Femur (tissue), 1 donor: Measurements from ENCODE around the gene TADA3.
A peak's percentile ranks its signal among the peaks of the same experiment; 100 is the strongest.

Source experiments
- DNase-seq: peaks from one replicate; pipeline ENCODE4 v3.0.0-alpha.2; 2017

TADA3 gene

DNA sequence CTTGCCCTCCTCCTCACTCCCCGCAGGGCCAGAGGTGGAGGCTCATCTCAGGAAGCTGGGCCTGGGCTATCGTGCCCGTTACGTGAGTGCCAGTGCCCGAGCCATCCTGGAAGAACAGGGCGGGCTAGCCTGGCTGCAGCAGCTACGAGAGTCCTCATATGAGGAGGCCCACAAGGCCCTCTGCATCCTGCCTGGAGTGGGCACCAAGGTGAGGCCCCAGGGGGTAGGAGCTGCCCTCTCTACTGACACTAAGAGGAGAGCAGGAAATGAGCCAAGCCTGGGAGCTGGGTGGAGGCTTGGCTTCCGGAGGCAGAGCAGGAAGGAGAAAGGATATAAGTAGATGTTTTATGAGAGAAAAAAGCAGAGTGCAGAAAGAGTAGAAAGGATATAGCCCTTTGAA is 37.6 kb downstream of the TADA3 start:
- no peak for DNase-seq

DNA sequence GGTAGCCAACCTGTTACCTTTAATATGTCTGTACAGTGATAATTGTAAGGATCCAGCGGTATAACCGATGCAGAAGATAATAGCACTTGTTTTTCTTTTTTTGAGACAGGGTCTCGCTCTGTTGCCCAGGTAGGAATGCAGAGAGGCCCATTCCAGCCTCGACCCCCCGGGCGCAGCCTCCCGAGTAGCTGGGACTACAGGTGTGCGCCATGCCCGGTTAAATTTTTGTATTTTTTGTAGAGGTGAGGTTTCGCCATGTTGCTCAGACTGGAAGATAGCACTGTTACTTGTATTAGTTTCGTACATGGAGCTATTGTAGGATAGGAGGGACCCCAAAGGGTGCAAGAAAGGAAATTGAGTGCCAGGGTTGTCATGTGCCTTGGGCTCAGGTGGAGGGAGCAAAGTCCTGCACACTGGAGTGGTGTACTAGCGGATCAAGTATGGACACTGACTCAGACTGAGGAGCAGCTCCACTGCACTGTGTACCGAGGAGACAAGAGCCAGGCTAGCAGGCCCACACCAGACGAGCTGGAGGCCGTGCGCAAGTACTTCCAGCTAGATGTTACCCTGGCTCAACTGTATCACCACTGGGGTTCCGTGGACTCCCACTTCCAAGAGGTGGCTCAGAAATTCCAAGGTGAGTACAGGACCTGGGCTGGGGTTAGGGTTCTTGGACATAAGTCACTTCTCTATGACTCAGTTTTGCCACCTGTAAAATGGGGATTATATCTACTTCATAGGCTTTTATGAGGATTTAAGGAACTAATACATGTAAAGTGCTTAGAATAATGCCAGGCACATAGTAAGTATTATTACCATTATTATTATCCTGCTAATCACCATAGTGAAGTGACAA is 41.5 kb downstream of the TADA3 start:
- no peak for DNase-seq

DNA sequence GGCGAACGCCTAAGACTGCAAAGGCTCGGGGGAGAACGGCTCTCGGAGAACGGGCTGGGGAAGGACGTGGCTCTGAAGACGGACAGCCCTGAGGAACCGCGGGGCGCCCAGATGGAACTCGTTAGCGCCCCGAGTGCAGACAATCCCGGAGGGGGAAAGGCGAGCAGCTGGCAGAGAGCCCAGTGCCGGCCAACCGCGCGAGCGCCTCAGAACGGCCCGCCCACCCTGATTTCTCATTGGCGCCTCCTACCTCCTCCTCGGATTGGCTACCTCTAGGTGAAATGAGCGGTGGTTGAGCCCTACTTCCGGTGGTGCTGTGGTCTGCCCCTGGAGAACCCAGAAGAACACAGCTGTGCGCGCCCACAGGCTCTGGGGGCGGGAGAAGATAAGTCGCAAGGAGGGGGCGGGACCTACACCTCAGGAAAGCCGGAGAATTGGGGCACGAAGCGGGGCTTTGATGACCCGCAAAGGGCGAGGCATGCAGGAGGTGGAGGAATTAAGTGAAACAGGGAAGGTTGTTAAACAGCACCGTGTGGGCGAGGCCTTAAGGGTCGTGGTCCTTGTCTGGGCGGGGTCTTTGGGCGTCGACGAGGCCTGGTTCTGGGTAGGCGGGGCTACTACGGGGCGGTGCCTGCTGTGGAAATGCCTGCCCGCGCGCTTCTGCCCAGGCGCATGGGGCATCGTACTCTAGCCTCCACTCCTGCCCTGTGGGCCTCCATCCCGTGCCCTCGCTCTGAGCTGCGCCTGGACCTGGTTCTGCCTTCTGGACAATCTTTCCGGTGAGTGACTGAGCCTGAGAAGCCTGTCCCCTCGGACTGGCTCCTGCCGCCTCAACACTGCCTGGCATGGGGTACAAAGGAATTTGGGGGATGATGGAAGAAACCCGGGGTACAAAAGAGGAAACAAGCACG is 42.4 kb downstream of the TADA3 start, which contains the start of gene OGG1:
Gene OGG1, plus strand, starts transcription at position 308 of the 911 bp plus-strand sequence. Its CDS starts 335 bp downstream, at position 643.
- peak; percentile 98 for DNase-seq

DNA sequence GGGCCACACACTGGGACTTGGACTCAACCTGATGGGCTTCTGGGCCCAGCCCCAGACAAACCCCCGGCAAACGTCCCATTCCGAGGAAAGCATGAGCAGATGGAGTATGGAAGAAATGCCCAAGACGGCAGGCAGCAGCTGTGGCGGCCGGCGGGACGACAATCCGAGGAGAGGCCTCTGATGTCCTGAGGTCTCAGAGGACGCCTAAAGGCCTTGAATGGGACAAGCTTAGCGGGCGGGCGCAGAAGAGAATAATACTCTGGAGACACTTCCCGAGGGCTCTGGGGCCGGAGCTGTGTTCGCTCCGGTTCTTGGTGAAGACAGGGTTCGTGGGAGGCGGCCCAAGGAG is 43.0 kb downstream of the TADA3 start:
- no peak for DNase-seq

DNA sequence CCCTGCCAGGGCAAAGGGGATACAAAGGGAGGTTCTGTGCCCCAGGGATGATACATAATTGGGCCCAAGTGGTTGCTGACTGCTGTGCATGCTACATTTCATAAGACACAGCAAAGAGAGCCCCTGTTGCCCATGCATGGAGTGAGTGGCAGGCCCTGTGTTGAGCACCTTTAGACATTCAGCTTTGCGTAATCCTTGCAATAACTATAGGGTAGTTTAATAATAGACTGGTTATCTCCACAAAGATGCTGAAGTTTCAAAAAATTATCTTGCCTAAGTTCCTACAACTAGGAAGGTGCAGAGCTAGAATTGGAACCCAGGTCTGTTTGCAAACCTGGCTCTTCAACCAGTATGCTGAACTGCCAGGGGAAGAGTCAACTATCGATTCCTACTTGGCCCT is 44.2 kb downstream of the TADA3 start:
- no peak for DNase-seq

DNA sequence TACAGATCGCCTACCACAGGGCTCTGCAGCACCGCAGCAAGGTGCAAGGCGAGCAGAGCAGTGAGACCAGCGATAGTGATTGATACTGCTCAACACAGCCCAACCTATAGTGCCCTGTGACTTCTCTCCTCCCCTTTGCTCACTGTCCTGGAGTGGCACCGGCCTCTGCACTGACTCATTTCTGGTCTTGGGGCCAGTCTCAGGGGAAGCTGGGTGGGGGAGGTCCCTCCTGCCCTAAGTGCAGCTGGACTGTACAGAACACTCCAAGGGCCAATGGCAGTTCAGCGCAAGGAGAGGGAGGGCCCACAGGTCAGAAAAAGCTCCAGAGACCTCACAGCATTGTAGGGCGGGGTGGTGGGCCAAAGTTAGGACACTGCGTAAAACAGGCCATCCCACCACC is 45.0 kb downstream of the TADA3 start:
- DNase-seq, result no peak

DNA sequence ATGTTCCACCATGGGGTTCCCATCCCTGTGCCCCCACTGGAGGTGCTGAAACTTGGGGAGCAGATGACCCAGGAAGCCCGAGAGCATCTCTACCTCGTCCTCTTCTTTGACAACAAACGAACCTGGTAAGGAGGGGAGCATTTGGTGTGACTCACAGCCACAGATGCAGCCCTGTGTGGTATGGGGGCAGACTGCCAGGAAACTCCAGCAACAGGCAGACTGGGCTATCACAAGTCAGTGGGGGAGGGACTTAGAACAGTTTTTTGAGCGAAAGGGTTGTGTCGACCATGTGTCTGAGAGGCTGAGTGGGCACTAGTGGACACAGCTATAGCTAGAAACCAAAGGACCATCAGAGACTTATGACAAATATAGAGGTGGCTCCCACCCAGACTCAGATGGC is 45.9 kb downstream of the TADA3 start:
- DNase-seq, result no peak

DNA sequence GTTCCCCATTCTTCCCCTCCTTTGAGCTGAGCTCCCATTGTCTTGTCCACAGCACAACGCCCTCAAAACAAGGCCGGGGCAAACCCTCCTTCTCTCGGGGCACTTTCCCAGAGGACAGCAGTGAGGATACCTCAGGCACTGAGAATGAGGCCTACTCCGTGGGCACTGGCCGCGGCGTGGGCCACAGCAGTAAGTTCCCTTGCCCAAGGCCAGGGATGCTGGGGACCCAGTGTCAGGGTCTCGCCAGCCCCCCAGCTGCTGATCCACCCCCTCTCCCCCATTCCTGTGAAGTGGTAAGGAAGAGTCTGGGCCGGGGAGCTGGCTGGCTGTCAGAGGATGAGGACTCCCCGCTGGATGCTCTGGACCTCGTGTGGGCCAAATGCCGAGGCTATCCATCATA is 46.8 kb downstream of the TADA3 start:
- DNase-seq, result no peak

DNA sequence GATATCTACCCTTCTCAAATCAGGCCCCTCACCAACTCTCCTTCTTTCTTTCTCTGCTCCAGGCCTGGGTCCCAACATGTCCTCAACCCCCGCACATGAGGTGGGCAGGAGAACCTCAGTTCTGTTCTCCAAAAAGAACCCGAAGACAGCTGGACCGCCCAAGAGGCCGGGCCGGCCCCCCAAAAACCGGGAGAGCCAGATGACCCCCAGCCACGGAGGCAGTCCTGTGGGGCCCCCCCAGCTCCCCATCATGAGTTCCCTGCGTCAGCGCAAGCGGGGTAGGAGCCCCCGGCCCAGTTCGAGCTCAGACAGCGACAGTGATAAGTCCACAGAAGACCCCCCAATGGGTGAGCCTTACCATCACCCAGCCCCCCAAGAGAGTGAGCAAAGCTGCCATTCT is 48.1 kb downstream of the TADA3 start:
- no peak for DNase-seq

DNA sequence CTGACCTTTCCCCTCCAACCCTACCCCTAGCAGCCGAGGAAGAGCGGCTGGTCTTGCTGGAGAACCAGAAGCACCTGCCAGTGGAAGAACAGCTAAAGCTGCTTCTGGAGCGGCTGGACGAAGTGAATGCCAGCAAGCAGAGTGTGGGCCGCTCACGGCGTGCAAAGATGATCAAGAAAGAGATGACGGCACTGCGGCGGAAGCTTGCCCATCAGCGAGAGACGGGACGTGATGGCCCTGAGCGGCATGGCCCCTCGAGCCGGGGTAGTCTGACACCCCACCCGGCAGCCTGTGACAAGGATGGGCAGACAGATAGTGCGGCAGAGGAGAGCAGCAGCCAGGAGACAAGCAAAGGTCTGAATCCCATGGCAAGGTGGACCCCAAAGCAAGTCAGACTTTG is 48.7 kb downstream of the TADA3 start:
- DNase-seq, result no peak

DNA sequence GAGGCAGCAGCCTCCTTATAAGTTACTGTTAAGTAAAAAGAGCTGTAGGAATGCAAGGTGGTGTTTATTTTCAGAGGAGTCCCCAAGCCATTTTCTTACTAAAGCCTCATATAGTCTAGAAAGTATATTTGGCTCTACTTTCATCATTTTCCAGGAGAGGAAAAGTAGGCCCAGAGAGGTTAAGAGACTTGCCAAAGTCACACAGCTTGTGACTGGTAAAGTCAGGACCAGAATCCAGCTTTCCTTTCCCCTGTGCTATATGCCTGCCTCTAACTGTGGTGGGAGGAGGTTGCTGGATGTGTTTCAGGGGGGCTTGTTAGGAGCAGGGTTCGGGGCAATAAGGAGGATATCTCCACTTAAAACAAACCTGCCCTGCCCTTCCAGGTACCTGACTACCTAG is 49.7 kb downstream of the TADA3 start:
- no peak for DNase-seq

DNA sequence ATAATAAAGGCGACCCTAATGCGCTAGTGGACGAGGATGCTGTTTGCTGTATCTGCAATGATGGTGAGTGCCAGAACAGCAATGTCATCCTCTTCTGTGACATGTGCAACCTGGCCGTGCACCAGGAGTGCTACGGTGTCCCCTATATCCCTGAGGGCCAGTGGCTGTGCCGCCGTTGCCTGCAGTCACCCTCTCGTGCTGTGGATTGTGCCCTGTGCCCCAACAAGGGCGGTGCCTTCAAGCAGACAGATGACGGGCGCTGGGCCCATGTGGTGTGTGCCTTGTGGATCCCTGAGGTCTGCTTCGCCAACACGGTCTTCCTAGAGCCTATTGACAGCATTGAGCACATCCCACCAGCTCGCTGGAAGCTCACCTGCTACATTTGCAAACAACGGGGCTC is 53.1 kb downstream of the TADA3 start:
- DNase-seq, result no peak

DNA sequence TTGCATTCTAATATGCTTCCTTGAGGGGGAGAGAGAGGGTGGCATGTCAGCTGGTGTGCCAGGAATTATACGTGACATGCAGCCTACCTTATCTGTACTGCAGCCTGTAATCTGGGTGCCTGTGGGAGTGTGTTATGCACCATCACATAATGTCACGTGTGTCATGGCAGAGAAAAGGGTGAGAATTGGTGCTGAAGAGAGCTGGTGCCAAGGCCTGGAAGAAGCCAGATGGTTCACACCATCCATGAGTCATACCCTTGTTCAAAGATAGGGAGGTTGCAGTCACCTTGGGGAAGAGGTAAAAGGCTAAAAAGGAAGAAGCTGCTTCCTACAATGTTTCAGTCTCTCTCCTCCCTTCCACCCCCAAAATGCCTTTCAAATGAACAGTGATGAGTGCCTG is 55.4 kb downstream of the TADA3 start:
- no peak for DNase-seq

DNA sequence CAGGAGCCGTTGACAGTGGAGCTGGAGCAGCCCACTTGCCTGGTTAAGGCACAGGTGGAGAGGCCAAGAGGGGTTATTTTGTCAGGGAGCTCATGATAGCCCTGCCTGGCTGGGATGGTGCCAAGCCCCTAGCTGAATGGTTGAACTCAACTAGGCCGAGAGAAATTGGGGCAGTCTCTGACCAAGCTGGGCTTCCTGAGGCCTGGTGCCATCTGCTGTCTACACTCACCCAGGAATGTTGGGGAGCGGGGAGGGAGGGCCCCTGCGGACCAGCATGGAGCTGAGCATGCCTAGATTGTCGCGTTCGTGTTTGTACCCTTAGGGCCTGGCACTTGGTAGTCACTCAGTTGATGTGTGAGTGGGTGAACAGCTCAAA is 59.5 kb downstream of the TADA3 start:
- no peak for DNase-seq

DNA sequence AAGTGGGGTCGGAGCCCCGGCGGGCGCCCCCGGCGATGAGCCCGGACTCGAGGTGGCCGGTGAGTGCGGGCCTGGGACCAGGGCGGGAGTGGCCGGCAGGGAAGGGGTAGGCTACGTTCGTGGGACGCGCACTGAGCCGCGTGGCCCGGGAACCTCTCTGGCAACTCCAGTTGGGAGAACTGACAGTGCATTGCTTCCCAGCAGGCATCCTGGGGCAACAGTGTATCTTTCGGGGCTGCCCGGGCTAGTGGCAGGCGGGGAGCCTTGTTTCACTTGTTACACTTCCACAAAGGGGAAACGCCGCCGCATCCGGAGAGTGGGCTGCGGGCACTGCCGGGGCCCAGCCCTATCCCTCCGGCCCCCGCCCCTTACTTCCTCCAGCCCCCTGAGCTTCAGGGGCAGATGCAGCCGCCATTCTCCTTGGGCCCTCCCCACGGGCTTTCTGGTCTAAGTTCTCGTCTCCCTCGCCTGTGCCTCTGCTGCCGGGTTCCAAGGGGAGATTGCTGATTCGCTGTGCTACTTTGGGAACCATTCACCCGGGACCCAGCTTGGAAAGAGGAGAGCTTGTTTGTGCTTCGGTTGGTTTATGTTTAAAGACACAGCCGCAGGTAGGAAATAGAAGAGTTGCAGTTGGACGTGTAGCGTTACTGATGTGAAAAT is 60.1 kb downstream of the TADA3 start:
- peak; percentile 38 for DNase-seq

DNA sequence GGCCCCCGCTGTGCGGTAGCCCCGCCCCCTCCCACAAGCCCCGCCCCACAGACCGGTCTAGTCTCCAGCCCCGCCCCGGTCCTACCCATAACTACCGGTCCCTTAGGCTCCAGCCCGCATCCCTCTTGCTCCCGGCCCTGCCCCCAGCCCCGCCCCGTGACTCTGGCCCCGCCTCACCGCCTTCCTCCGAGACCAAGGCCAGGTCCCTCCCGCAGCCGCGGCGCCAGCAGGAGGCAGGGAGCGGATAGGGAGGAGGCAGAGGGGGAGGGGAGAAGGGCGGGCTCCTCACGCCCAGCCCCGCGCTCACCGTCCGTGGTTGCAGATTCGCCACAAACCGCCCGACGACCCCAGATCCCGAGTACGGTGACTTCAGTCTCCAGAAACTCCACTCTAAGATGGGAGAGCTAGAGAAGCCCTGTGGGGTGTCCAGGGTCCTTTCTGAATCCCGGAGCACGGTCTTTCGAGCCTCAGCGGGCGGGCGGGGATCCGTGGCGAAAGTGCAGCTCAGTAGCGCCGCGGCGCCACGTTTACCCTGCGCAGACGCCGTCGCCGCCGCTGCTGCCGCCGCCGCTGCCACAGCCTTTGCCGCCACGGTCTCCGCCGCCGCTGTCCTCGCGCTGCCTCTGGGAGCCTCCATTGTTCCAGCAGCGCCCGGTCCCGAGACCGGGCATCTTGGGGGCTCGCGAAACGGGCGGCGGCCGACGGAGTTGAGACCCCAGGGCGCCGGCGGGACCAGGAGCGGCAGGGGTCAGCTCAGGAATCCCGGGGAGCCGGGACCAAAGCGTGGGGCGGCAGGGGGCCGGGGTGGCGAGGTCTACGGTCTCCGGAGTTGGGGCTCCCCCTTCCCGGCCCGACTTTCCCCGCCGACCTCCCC is 60.8 kb downstream of the TADA3 start, which contains the start of gene BRPF1:
Gene BRPF1, plus strand, starts transcription at position 530 of the 874 bp plus-strand sequence. CDS start 2,406 bp downstream, outside the sequence.
- DNase-seq, result peak; percentile 100

DNA sequence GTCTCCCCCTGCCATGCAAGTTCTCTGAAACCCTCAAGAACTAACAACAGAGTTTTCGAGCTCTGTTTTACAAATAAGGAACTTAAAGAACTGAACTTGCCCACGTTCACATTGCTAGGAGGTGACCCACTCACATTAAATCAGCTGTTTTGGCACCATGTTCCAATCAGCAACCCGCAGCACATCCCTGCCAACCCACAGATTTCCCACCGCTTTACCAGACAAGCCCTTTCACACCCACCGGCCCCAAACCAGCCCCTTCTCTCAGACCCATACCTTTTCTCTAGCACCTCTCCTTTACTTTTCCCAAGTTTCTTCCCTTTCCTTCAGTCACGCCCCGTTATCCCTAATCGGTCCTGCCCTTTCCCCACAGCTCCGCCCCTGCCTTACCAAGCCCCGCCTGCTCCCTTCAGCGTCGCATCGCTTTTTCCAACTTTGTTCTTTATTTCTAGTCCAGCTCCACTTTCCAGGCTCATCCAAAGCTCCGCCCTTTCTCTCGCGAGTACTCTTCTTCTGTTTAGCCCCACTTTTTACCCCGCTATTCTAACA is 61.5 kb downstream of the TADA3 start:
- no peak for DNase-seq
